Measurements from ENCODE around the gene NXPE1.

The NXPE1 gene

GRCh38 chr11:114562166-114562916, 2.7 kb upstream of the NXPE1 start:
- DNase-seq: no peak

GRCh38 chr11:114556135-114556534, 3.5 kb downstream of the NXPE1 start:
- DNase-seq: no peak

- DNase-seq: no peak
Observed at GRCh38 chr11:114553642-114554041, 6.0 kb downstream of the NXPE1 start.

DNA sequence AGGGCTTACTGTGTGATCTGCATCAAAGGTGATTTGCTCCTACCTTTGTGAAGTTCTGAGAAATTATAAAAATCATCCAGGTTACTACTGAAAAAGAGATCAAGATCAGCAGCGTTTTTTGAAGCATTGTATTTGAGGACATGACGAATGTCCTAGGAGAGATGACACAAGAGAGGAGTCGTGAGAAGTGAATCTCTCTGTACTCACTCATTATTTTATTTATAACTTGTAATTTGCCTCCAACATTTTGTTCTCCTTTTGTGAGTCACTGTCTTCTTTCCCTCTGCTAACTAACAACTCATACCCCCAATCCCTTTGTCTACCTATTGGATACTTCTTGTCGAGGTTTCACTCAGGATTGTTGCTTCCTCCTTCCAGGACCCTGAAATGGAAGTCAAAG, 8.6 kb downstream of the NXPE1 start:
- DNase-seq: no peak

GRCh38 chr11:114525682-114526081, 34.0 kb downstream of the NXPE1 start:
- no peak for DNase-seq

GRCh38 chr11:114524122-114524521, 35.6 kb downstream of the NXPE1 start:
- DNase-seq: no peak

GRCh38 chr11:114522818-114523217, 36.9 kb downstream of the NXPE1 start:
- DNase-seq: no peak

GRCh38 chr11:114511538-114511937, 48.1 kb downstream of the NXPE1 start:
- DNase-seq: no peak

DNA sequence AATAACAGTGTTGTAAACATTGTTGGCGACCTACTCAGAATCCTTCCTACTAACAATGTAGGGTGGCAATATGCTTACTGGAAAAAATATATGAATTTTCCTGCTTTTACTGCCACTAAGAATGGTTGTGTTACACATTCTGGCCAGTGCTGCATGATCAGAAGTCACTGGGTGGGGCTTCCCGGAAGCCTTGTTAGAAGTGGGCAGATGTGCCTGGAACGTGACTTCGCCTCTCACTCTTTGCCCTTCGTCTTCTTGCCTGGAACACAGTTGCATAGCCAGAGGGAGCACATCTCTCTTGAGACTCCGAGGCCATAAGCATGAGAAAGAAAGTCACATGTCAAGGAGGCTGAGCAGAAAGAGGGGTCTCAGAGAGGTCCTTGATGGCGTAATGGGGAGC, 48.6 kb downstream of the NXPE1 start:
- DNase-seq: no peak

- no peak for DNase-seq
Observed at GRCh38 chr11:114501901-114502300, 57.8 kb downstream of the NXPE1 start.

DNA sequence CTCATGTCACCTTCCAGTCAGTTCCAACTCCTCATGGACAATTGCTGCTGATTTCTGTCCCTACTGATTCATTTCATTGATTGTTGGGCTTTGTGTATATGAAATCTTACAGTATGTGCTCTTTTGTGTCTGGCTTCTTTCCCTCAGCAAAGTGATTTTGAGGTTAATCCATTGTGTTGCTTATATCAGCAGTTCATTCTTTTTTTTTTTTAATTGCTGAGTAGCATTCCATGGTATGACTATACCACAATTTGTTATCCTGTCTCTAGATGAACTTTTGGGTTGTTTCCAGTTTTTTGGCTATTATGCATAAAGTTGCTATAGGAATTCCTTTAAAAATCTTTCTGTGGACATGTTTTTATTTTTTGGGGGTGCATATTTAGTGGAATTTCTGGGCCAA, 59.9 kb downstream of the NXPE1 start:
- no peak for DNase-seq

- no peak for DNase-seq
Observed at GRCh38 chr11:114496915-114497314, 62.8 kb downstream of the NXPE1 start.

DNA sequence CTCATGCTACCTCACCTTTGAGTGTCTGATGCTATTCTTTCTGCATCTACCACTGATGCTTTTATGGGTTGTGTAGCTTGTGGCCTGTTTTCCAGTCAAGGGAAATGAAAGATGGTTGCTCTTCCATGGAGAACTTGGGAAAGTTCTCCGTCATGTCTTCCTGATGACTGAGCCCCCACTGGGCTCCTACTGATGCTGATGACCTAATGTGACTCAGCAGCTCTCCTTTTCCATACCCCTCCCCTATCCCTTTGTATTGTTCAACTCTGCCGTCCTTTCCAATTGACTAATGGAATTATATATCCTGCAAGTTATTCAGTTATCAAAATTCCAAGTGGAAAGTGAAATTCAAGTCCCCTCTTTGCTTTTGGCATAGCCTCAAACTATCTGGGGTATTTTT, 75.8 kb downstream of the NXPE1 start:
- DNase-seq: no peak

- DNase-seq: no peak
Observed at GRCh38 chr11:114482114-114482513, 77.6 kb downstream of the NXPE1 start.

DNA sequence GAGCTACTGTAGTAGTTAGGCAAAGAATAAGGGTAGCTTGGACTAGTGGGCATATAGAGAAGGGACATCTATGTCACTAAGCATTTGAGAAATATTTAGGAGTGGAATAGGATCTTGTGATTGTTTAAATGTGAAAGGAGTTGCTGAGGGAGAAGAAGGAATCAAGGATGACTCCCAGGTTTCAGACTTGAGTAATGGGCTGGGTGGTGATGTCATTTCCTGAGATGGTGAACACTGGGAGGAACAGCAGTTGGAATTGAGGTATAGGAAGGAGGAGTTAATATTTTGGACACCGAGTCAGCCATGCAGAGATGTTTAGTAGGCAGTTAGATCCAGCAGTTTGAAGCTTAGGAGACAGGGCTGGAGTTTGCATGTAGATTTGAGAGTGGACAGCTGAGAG, 80.3 kb downstream of the NXPE1 start:
- no peak for DNase-seq

DNA sequence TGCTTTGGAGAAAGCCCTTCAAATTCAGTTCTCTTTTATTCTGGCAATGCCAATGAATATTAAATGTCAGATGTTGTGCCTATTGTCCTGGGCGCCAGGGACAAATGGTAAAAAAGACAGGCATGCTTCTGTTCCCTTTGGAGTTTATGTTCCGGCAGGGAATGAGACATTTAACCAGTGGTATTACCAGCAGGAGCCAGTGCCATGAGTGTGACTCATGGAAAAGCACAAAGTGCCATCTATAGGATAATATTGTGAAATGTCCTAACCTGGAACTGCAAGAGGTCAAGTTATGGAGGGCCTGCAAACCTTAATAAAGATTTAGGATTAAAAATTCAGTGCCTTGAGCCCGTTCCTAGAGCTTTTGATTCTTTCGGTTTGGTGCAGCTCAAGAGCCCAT, 80.9 kb downstream of the NXPE1 start:
- no peak for DNase-seq

GRCh38 chr11:114478001-114478410, 81.7 kb downstream of the NXPE1 start:
- no peak for DNase-seq

DNA sequence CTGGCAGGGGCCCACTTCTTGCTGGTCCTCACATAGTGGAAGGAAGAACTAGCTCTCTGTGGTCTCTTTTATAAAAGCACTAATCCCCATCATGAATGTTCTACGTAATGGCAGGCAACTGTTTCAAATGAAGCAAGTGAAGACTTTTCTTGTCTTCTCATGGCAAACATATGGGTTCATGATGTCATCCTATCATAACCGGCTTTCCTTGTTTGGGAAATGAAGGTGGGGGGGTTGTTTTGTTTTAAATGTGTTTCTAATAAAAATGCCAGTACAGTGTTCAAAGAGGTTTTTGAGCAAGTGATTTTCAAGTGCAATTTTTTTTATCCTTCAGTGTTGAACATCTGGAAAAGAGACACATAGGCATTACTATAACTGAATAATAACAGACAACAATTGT, 87.0 kb downstream of the NXPE1 start:
- DNase-seq: no peak
